ENCODE results near the gene RNF13.

GRCh38 chr3:149830902-149831301 is 17.9 kb downstream of the RNF13 start:
- no peak for TF ChIP-seq CTCF (IDR thresholded peaks at IDR 0.05; ENCODE audit: insufficient read depth, low read length)
- no peak for TF ChIP-seq GABPA (IDR thresholded peaks at IDR 0.05; ENCODE audit: low read depth)
- TF ChIP-seq, protein P1, sequence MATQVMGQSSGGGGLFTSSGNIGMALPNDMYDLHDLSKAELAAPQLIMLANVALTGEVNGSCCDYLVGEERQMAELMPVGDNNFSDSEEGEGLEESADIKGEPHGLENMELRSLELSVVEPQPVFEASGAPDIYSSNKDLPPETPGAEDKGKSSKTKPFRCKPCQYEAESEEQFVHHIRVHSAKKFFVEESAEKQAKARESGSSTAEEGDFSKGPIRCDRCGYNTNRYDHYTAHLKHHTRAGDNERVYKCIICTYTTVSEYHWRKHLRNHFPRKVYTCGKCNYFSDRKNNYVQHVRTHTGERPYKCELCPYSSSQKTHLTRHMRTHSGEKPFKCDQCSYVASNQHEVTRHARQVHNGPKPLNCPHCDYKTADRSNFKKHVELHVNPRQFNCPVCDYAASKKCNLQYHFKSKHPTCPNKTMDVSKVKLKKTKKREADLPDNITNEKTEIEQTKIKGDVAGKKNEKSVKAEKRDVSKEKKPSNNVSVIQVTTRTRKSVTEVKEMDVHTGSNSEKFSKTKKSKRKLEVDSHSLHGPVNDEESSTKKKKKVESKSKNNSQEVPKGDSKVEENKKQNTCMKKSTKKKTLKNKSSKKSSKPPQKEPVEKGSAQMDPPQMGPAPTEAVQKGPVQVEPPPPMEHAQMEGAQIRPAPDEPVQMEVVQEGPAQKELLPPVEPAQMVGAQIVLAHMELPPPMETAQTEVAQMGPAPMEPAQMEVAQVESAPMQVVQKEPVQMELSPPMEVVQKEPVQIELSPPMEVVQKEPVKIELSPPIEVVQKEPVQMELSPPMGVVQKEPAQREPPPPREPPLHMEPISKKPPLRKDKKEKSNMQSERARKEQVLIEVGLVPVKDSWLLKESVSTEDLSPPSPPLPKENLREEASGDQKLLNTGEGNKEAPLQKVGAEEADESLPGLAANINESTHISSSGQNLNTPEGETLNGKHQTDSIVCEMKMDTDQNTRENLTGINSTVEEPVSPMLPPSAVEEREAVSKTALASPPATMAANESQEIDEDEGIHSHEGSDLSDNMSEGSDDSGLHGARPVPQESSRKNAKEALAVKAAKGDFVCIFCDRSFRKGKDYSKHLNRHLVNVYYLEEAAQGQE (IDR thresholded peaks at IDR 0.05; ENCODE audit: insufficient replicate concordance, low read depth): no peak

Measured in HL-60 (cell line).